HG03558 (cell line): ENCODE results near the gene FOXK2.

Experiments
- ATAC-seq: cut with Tn5 transposase; IDR thresholded peaks from one replicate; pipeline ENCODE4 v1.9.1; 2021; ENCODE audit warnings: moderate number of reproducible peaks; ENCODE audit not compliant: unreplicated experiment; ENCODE audit errors: extremely low read depth

Gene FOXK2

DNA sequence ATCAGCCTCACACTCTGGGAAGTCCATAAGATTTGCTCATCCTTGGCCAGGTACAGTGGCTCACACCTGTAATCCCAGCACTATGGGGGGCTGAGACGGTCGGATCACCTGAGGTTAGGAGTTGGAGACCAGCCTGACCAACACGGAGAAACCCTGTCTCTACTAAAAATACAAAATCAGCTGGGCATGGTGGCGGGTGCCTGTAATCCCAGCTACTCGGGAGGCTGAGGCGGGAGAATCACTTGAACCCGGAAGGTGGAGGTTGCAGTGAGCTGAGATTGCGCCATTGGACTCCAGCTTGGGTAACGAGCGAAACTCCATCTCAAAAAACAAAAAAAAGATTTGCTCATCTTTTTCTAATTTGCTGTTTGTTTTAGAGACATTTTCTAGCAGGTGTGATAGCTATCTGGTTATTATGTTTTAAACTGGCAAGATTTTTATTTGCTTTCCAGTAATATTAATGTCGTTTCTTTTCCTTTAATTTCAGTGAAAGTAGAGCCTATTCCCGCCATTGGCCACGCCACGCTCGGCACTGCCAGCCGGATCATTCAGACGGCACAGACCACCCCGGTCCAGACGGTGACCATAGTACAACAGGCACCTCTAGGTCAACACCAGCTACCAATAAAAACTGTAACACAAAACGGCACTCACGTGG, 67.2 kb downstream of the FOXK2 start:
- ATAC-seq: no peak

- ATAC-seq: no peak
Observed at GRCh38 chr17:82587234-82588086, 67.9 kb downstream of the FOXK2 start.

GRCh38 chr17:82588266-82589175, 69.0 kb downstream of the FOXK2 start:
- no peak for ATAC-seq

DNA sequence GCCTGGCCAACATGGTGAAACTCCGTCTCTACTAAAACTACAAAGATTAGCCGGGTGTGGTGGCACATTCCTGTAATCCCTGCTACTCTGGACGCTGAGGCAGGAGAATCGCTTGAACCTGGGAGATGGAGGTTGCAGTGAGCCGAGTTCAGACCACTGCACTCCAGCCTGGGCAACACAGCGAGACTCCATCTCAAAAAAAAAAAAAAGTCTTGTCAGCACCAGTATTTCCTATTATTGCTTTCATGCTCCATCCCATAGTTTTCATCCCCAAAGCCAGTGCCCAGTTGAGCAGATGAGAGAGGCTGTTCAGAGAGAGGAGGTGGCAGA, 70.3 kb downstream of the FOXK2 start:
- no peak for ATAC-seq

- ATAC-seq: no peak
Observed at GRCh38 chr17:82590216-82590615, 70.7 kb downstream of the FOXK2 start.

DNA sequence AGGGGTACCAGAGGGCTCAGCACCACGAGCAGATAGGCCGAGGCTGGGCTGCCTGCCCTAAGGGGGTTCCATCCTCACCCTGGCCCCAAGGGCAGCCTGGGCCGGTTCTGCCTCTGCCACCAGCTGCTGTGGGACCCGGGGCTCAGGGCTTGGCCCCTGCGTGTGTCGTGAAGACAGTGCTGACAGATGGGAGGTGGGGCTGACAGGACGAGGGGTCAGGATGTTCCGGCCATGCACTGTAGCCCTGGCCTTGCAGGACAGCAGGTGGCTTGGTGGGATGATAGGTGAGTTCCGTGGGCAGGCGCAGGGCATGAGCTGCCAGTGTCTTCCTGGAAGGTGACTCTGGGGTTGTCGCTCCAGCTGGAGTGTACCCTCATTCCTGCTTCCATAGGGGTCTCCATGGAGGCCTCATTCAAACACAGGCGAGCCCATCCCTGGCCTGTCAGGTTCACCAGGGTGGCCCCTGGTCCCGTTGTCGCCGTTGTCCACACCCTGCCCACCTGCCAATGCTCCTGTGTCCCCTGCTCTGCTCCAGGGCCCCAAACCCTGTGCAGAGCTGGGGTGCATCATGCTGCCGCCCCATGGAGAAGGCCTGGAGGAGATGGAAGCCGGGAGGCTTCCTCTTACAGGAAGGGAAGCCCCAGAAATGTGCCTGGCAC, 71.5 kb downstream of the FOXK2 start:
- ATAC-seq: no peak

DNA sequence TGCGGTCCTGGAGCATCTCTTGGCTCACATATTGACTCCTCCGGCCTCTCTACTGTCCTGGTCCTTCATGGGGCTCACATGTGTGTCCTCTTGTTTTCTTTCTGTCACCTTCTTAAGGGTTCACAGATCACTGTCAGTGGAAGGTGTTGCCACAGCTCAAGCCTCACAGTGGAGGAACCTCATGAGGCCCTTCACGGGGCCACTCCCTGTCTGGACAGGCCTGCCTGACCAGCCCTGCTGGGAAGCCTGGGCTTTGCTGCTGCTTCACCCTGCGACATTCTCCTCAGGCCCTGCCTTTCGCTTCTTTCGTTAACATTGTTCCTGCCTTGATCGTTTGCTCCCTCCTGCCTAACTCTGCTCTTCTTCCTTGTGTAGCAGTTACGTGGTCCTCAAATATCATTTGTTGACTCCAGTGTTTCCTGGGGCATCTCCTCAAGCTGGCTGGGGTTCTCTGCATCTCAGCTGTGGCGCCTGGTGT, 72.8 kb downstream of the FOXK2 start:
- ATAC-seq: no peak

GRCh38 chr17:82592767-82593589, 73.4 kb downstream of the FOXK2 start:
- no peak for ATAC-seq

GRCh38 chr17:82593590-82594087, 74.1 kb downstream of the FOXK2 start:
- ATAC-seq: no peak

DNA sequence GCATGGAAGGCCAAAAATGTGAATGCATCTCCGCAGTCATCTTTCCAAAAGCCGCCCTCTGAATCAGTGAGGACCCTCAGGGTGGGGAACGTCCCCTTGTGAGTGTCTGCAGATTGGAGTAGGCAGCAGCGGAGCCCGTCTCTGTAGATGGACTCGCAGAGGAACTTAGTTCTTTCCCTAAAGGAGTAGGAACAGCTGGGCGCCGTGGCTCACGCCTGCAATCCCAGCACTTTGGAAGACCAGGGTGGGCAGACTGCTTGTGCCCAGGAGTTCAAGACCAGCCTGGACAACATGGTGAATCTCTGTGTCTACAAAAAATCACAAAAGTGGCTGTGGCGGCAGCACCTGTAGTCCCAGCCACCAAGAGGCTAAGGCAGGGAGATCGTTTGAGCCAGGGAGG, 75.0 kb downstream of the FOXK2 start:
- no peak for ATAC-seq

DNA sequence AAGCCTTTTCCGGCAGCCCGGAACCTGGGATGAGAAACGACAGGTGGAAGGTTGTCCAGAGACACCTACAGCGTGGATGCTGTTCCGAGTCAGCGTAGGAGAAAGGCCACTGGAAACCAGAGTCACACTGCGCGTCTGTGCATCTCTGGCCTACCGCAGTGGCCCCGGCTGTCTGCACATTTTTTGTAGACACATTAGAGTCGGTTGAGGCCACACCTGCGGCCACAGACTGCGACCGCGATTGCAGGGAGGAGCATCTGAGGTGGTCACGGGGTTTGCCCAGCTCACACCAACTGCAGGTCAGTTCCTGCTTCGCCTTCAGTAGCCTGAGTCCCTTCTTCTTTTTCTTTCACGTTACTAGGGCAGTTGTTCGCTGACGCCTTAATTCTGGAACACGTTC, 76.4 kb downstream of the FOXK2 start:
- ATAC-seq: no peak

- no peak for ATAC-seq
Observed at GRCh38 chr17:82596296-82596695, 76.8 kb downstream of the FOXK2 start.

GRCh38 chr17:82596837-82597672, 77.5 kb downstream of the FOXK2 start:
- ATAC-seq: no peak

GRCh38 chr17:82598256-82599119, 79.0 kb downstream of the FOXK2 start:
- ATAC-seq: no peak

- ATAC-seq: no peak
Observed at GRCh38 chr17:82599674-82600661, 80.4 kb downstream of the FOXK2 start.

DNA sequence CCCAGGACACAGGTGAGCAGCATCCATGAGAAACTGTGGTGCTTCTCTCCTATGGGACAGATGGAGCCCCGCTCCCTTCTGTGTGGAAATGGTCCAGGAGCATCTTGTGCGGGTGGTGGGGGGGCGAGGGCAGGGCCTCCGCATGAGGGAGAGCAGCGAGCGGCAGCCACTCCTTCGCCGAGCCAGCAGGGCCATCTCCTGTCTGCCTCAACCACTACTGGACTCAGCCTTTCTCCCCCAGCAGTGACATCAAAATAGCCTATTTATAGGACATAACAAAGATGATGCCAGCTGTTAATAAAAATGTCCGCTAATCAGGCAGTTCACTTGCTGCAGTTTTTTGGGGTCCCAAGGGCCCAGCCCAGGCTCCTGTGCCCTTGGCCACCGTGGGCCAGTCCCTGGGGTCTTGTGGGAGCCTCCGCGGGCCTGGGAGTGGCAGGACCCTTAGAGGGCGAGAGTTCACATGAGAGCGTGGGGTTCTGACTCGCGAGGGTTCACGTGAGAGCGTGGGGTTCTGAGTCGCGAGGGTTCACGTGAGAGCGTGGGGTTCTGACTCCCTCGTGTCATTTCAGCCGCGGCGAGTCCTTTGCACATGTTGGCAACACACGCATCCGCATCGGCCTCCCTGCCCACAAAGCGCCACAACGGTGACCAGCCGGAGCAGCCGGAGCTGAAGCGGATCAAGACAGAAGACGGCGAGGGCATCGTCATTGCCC, 81.4 kb downstream of the FOXK2 start:
- ATAC-seq: no peak
